ENCODE data around the gene PLA2G2C. TPM values are rescaled to one million over a fixed set of nuclear protein-coding genes. Genes with fewer than 3 reads are reported as not detected.

The PLA2G2C gene
- total RNA-seq, 1 donor = not detected

DNA sequence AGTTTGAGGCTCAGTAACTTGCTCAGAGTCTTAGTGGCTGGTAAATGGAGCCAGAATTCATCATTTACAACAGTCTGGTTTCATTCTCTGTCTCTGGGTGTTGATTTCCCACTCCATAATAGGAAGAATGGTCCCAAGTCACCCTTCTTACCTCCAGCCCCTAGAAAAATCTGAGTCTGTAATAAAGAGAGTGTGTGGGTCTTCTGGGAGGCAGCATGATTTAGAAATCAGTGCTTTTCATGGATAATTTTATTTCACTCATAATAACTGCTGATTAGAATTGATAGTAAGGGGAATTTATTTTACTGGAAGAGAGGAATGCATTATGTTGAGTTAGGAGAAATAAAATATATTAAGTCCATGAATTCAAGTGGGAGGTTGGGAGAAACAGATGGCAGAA, 69.1 kb downstream of the PLA2G2C start:
- TF ChIP-seq CTCF (IDR thresholded peaks at IDR 0.05; ENCODE audit: insufficient read depth, low read length) = no peak
- H3K4me3 ChIP-seq (ENCODE audit: low read depth, low read length) = no peak overlapping the region
- DNase-seq (ENCODE audit: low read depth) = no peak

DNA sequence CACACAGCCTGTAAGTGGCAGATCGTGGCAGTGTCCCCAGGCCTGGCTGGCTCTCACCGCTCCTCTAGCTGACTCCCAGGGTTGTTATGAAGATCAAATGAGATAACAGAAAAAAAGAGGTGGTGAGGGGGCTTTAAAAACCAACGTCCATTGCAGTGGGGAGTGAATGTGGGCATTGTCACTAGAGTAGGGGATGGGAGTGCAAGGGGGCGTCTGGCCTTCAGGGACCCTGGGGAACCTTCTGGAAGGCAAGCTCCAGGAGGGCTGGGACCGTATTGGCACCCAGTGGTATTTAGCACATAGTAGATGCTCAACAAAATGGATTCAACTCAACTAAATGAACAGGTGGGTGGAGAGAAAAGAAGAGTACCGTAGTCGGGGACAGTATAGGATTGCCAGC, 70.4 kb downstream of the PLA2G2C start:
- no peak overlapping the region for H3K4me3 ChIP-seq (ENCODE audit: low read depth, low read length)
- no peak for TF ChIP-seq CTCF (IDR thresholded peaks at IDR 0.05; ENCODE audit: insufficient read depth, low read length)
- no peak for DNase-seq (ENCODE audit: low read depth)

GRCh38 chr1:20115479-20115878, 70.8 kb downstream of the PLA2G2C start:
- no peak for TF ChIP-seq CTCF (IDR thresholded peaks at IDR 0.05; ENCODE audit: insufficient read depth, low read length)
- no peak for DNase-seq (ENCODE audit: low read depth)
- no peak overlapping the region for H3K4me3 ChIP-seq (ENCODE audit: low read depth, low read length)

DNA sequence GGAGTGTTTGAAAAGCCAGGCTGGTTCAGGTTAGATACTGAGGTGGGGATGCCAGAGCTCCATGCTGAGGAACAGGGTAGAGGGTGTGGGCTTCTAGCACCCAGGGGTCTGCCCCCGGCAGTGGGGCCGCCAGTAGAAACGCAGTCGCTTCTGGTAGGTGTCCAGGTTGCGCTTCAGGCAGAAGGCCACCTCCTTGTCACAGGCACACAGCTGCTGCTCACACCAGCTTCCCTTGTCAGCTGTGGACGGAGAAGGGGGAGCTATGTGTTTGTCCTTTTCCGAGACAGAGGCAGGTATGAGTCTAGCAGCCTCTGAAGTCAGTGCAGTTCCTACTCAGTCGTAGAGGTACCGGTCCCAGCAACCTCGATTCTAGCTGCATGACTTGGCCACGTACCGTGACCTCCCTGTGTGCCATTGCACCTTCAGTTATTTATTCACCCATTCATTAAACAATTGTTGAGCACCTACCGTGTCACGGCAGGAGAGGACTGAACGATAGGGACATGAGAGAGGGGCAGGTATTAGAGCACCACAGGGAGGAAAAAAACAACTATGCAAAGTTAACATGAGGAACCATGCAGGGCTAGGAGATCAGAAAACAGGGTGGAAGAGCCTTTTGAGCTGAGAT, 72.2 kb downstream of the PLA2G2C start:
- no peak overlapping the region for H3K4me3 ChIP-seq (ENCODE audit: low read depth, low read length)
- TF ChIP-seq CTCF (IDR thresholded peaks at IDR 0.05; ENCODE audit: insufficient read depth, low read length) = no peak
- DNase-seq (ENCODE audit: low read depth) = no peak

Other genes with a start within 250 kb of the PLA2G2C start
- gene PLA2G2A, start 206.9 kb downstream of the PLA2G2C start, total RNA-seq (ENCODE audit: low replicate concordance) = 0.27 TPM in 1 of 2 replicates, not detected in the other
- 0.36 and 1.1 TPM in 2 replicates for gene PLA2G5, start 116.3 kb downstream of the PLA2G2C start, total RNA-seq (ENCODE audit: low replicate concordance)
- not detected in 2 replicates for gene PLA2G2D, start 67.0 kb downstream of the PLA2G2C start, total RNA-seq (ENCODE audit: low replicate concordance)
- gene PLA2G2F, start 47.2 kb downstream of the PLA2G2C start, total RNA-seq (ENCODE audit: low replicate concordance) = not detected in 2 replicates
- not detected in 2 replicates for gene UBXN10, start 422 bp downstream of the PLA2G2C start, total RNA-seq (ENCODE audit: low replicate concordance)
- not detected in 2 replicates for gene VWA5B1, start 104.4 kb upstream of the PLA2G2C start, total RNA-seq (ENCODE audit: low replicate concordance)